ENCODE data around the gene EEF1G. TPM values are rescaled to one million over a fixed set of nuclear protein-coding genes. Genes with fewer than 3 reads are reported as not detected.

The EEF1G gene
- total RNA-seq, 6 experiments from 2014 or later, result 442 to 450 (median 449) TPM

DNA sequence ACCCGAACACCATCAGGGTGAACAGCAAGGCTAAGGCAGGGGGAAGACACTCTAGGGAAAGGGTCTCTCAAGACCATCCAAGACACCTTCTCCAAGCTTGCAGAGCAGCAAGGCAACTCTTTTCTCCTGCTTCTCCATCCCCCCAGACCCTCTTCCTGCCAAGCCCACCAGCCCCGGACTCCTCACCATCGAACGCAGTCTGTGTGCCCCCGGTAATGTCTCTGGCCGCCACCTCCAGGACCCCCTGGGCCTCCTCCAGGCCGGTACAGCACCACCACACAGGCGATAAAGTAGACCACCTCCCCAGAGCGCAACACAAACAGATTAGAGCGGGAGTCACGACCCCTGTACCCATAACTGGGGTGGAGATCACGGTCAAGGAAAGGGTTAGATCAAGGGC, 35.1 kb upstream of the EEF1G start:
- intact Hi-C loops (cut with DNase I), result no loop called here
- H3K4me3 ChIP-seq, result no peak overlapping the region
- no peaks in the 10 kb centered on the region for H3K9me3 ChIP-seq
- H3K4me1 ChIP-seq, result peaks cover 0 to 29% (median 12%) of the 10 kb centered on the region in 4 donors
- DNase-seq (no peak), ATAC-seq (no peak)
- no peaks in the 10 kb centered on the region for H3K27me3 ChIP-seq
- no peak overlapping the region for H3K27ac ChIP-seq
- WGBS (ENCODE audit: insufficient coverage, low coverage, low lambda C conversion rate, missing lambda C conversion rate), result 75% methylated on average over 9 of the region's 12 CpGs
- H3K36me3 ChIP-seq, result no peaks in the 10 kb centered on the region
- TF ChIP-seq POLR2A (IDR thresholded peaks at IDR 0.05), result no peak
- TF ChIP-seq, protein P1, sequence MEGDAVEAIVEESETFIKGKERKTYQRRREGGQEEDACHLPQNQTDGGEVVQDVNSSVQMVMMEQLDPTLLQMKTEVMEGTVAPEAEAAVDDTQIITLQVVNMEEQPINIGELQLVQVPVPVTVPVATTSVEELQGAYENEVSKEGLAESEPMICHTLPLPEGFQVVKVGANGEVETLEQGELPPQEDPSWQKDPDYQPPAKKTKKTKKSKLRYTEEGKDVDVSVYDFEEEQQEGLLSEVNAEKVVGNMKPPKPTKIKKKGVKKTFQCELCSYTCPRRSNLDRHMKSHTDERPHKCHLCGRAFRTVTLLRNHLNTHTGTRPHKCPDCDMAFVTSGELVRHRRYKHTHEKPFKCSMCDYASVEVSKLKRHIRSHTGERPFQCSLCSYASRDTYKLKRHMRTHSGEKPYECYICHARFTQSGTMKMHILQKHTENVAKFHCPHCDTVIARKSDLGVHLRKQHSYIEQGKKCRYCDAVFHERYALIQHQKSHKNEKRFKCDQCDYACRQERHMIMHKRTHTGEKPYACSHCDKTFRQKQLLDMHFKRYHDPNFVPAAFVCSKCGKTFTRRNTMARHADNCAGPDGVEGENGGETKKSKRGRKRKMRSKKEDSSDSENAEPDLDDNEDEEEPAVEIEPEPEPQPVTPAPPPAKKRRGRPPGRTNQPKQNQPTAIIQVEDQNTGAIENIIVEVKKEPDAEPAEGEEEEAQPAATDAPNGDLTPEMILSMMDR (IDR thresholded peaks at IDR 0.05), result no peak

DNA sequence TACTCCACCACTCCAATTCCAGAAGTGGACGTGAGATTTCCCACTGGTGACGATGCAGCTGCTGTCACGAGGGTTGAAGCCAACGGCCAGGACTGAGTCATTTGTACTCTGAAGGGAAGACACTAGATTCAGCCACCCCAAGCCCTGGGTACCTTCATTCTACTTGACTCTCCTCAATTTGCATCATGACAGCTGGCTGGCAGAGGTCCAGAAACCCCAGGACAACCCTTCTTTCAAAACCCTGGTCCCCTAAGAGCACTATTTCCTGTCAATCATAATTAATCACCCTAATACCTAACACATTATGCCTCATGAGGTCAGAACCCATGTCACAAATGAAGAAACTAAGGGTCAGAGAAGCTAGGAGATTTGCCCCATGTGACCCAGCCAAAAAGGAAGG, 34.0 kb upstream of the EEF1G start:
- ATAC-seq (no peak), DNase-seq (no peak)
- intact Hi-C loops (cut with DNase I), result no loop called here
- no CpG with 5 or more reads among the region's 4 CpGs for WGBS (ENCODE audit: insufficient coverage, low coverage, low lambda C conversion rate, missing lambda C conversion rate)
- Histone ChIP-seq H3K4me1 (peaks cover 0 to 25% (median 12%) of the 10 kb centered on the region in 4 donors), H3K27me3 (no peaks in the 10 kb centered on the region), H3K36me3 (no peaks in the 10 kb centered on the region), H3K9me3 (no peaks in the 10 kb centered on the region), H3K27ac (no peak overlapping the region), H3K4me3 (no peak overlapping the region)
- TF ChIP-seq, protein P1 (IDR thresholded peaks at IDR 0.05), result no peak
- TF ChIP-seq POLR2A (IDR thresholded peaks at IDR 0.05), result no peak

DNA sequence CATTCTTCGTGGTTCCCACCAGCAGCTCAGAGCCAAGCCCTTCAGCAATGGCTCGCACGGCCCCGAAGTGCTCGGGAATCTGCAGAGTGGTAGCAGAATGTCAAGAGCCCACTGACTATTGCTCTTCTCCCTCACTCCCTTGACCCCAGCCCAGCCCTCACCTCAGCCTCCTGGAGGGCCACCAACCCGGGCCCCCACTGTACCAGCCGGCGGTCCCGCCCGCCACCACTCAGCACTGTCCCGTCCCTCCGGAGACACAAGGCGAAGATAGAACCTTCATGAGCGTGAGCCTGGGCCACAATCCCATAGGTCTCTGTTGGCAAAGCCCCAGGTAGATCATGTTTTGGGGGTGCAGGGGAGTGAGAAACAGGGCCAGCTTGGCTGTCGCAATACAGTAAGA, 32.2 kb upstream of the EEF1G start:
- Histone ChIP-seq H3K4me1 (peaks cover 0 to 18% (median 6%) of the 10 kb centered on the region in 4 donors), H3K4me3 (no peak overlapping the region), H3K27ac (no peak overlapping the region), H3K36me3 (no peaks in the 10 kb centered on the region), H3K27me3 (no peaks in the 10 kb centered on the region), H3K9me3 (no peaks in the 10 kb centered on the region)
- DNase-seq (no peak), ATAC-seq (no peak)
- 80% methylated on average over 1 of the region's 15 CpGs for WGBS (ENCODE audit: insufficient coverage, low coverage, low lambda C conversion rate, missing lambda C conversion rate)
- TF ChIP-seq POLR2A (IDR thresholded peaks at IDR 0.05), result no peak
- TF ChIP-seq, protein P1 (IDR thresholded peaks at IDR 0.05), result no peak
- intact Hi-C loops (cut with DNase I), result no loop called here

DNA sequence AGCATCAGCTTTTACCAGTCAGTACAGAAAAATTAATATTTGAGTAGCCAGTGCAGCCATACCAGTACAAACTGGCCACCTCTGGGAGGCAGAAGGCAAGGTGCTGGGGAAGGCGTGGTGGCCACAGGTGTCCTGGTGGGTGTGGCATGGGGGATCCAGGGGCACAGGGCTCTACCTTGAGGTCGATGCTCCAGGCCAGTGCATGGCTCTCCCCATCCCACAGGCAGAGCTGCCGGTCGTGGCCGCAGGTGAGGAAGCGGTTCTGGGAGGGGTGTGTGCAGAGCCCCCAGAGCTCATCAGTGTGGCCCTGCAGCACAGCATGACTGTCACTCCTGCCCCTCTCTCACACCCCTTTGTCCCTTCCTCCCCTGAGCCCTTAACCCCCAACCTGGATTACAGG, 31.8 kb upstream of the EEF1G start:
- H3K27me3 ChIP-seq, result no peaks in the 10 kb centered on the region
- no peak overlapping the region for H3K27ac ChIP-seq
- no peak for ATAC-seq
- no peak for TF ChIP-seq POLR2A (IDR thresholded peaks at IDR 0.05)
- TF ChIP-seq, protein P1 (IDR thresholded peaks at IDR 0.05), result no peak
- 100% methylated on average over 1 of the region's 6 CpGs for WGBS (ENCODE audit: insufficient coverage, low coverage, low lambda C conversion rate, missing lambda C conversion rate)
- no peaks in the 10 kb centered on the region for H3K9me3 ChIP-seq
- H3K4me3 ChIP-seq, result no peak overlapping the region
- no peak for DNase-seq
- intact Hi-C loops (cut with DNase I), result no loop called here
- peaks cover 0 to 18% (median 7%) of the 10 kb centered on the region in 4 donors for H3K4me1 ChIP-seq
- H3K36me3 ChIP-seq, result no peaks in the 10 kb centered on the region
